Adrenal gland (tissue), 12 donors: ENCODE results near the gene GPR37L1. TPM values are rescaled to one million over a fixed set of nuclear protein-coding genes. Genes with fewer than 3 reads are reported as not detected.
A peak's percentile ranks its signal among the peaks of the same experiment; 100 is the strongest.
"Not testable (repeated sequence)": the region's sequence is repeated elsewhere in the genome, so short reads cannot be mapped to it uniquely, and the experiment has no call there.

Source experiments
- DNase-seq, 7 donors: peaks; one replicate each; pipeline ENCODE4 v3.0.0-alpha.2; 2019 to 2020
- H3K27ac ChIP-seq, 5 donors: fragments of 200-600 bp; sonication (generic) in 4 of 5; 1 replicate in 3 of 5; 2 replicates in 2 of 5; pipeline versions ENCODE4 v1.5.1 to v1.8.0; 2016 to 2020; ENCODE audit warnings: mild to moderate bottlenecking in 1 of 5
- H3K27me3 ChIP-seq: fragments of 200-600 bp; 2 replicates; pipeline ENCODE4 v1.8.0; 2021
- H3K36me3 ChIP-seq, 2 donors: fragments of 200-600 bp; replicated peaks in 1 of 2; 1 replicate in 1 of 2; 2 replicates in 1 of 2; pipeline versions ENCODE4 v1.5.1 to v1.8.0; 2018 to 2022
- H3K4me1 ChIP-seq, 2 donors: fragments of 200-600 bp; replicated peaks in 1 of 2; 1 replicate in 1 of 2; 2 replicates in 1 of 2; pipeline versions ENCODE4 v1.5.1 to v1.8.0; 2018 to 2021
- H3K4me3 ChIP-seq, 4 donors: fragments of 200-600 bp; sonication (generic) in 3 of 4; one replicate each; pipeline ENCODE4 v1.5.1; 2016 to 2018
- H3K9me3 ChIP-seq, 3 donors: fragments of 200-600 bp; sonication (generic) in 1 of 3; replicated peaks in 1 of 3; 1 replicate in 2 of 3; 2 replicates in 1 of 3; pipeline versions ENCODE4 v1.5.1 to v1.8.0; 2016 to 2021
- CTCF ChIP-seq, 6 experiments: fragments of 450-650 bp in 4 of 6; fragments of 200-600 bp in 2 of 6; sonication (generic) in 1 of 6; IDR thresholded peaks; 1 replicate in 5 of 6; 2 replicates in 1 of 6; pipeline versions ENCODE4 v1.5.1 to v1.8.0; 2016 to 2021; ENCODE audit warnings: antibody characterized with exemption in 6 of 6, mild to moderate bottlenecking in 2 of 6, moderate library complexity in 1 of 6
- POLR2A ChIP-seq, 2 donors: fragments of 450-650 bp; IDR thresholded peaks; one replicate each; pipeline ENCODE4 v1.6.1; 2017; ENCODE audit warnings: antibody characterized with exemption in 2 of 2, mild to moderate bottlenecking in 2 of 2, moderate library complexity in 1 of 2
- WGBS, 4 donors: extraction: QIAGEN DNeasy Blood & Tissue Kit in 2 of 4; methylation state at CpG; one replicate each; pipeline versions ENCODE4 v1.1.5 to v1.1.7; 2013 to 2017; 5-methylcytosine and 5-hydroxymethylcytosine counted together
- intact Hi-C, 2 donors: fragments of 100-400 bp; cut with DNase I; formaldehyde crosslinking; loops; one replicate each; pipeline versions ENCODE4 v1.14.1 to v1.15.0; 2022 to 2023
- polyA plus RNA-seq, 3 donors: library from polyadenylated mRNA; stranded (reverse); fragments of 200-250 nt in 2 of 3; fragments of 350-450 nt in 1 of 3; fragmentation: Illumina TruSeq in 1 of 3; extraction: RNeasy Lipid Tissue Mini Kit (QIAGEN cat#74804) in 1 of 3; gene quantifications; one replicate each; pipeline ENCODE4 v1.2.3, GENCODE V29; 2013 to 2014
- total RNA-seq, 9 donors: library from RNA; depleted of rRNA in 4 of 9; stranded (reverse); fragments of >200 nt in 4 of 9; fragments of 120-200 nt in 1 of 9; fragmentation: NEBNext Ultra II Directional in 1 of 9; extraction: Animal tissue kit (Norgen Biotek cat#: 25700) in 1 of 9; gene quantifications; one replicate each; pipeline versions ENCODE4 v1.1.0 to v1.2.4, GENCODE V29; 2013 to 2023
- donor health status: healthy with polysubstance abuse.
- donor health status: Bipolar disorder and iron deficiency.
- donor health status: DM: yes; HTN: yes; CAD: no.
- donor health status: DM: no; HTN: no; CAD: no.
- donor health status: DM: no; HTN: no; CAD: no.
- donor health status: DM: yes; HTN: yes; CAD: no.

The GPR37L1 gene
- total and polyA plus RNA-seq, 12 donors, result under 0.01 to 0.49 (median 0.24) TPM; not detected in 1

GRCh38 chr1:202106340-202107254 lies 16.1 kb upstream of the GPR37L1 start:
- no peaks in the 10 kb centered on the region for H3K27me3 ChIP-seq
- H3K27ac ChIP-seq, result peak overlapping the region; percentile 82 to 95 (median 92)
- WGBS, 4 donors, result 52 to 65% (median 59%) methylated on average over 9 to 10 of the region's 10 CpGs
- H3K36me3 ChIP-seq, result no peaks in the 10 kb centered on the region
- no peaks in the 10 kb centered on the region for H3K9me3 ChIP-seq
- H3K4me1 ChIP-seq, result peaks cover 30 to 31% of the 10 kb centered on the region in 2 donors
- TF ChIP-seq CTCF (IDR thresholded peaks at IDR 0.05), result no peak
- intact Hi-C loops, result no loop called here
- DNase-seq, result peak; percentile 70 to 85 (median 80)
- no peak overlapping the region for H3K4me3 ChIP-seq

GRCh38 chr1:202107321-202107761 lies 15.4 kb upstream of the GPR37L1 start:
- Histone ChIP-seq H3K4me1 (peaks cover 30 to 31% of the 10 kb centered on the region in 2 donors), H3K4me3 (no peak overlapping the region), H3K36me3 (no peaks in the 10 kb centered on the region), H3K27ac (peak overlapping the region; percentile 78 to 95 (median 92)), H3K9me3 (no peaks in the 10 kb centered on the region), H3K27me3 (no peaks in the 10 kb centered on the region)
- 35 to 40% (median 38%) methylated on average over 2 to 5 of the region's 5 CpGs; no CpG with 5 or more reads in 1 of the 4 donors for WGBS, 4 donors
- TF ChIP-seq CTCF (IDR thresholded peaks at IDR 0.05), result no peak
- no peak for TF ChIP-seq POLR2A (IDR thresholded peaks at IDR 0.05)
- DNase-seq, result peak; percentile 66 to 84 (median 80)
- intact Hi-C loops, result no loop called here

- no peaks in the 10 kb centered on the region for H3K36me3 ChIP-seq
- H3K9me3 ChIP-seq, result no peaks in the 10 kb centered on the region
- WGBS, 4 donors, result 37 to 46% (median 42%) methylated on average over 8 to 13 of the region's 13 CpGs
- H3K4me3 ChIP-seq, result no peak overlapping the region
- intact Hi-C loops, result no loop called here
- H3K4me1 ChIP-seq, result peaks cover 30 to 31% of the 10 kb centered on the region in 2 donors
- no peaks in the 10 kb centered on the region for H3K27me3 ChIP-seq
- H3K27ac ChIP-seq, result peak overlapping the region; percentile 78 to 95 (median 92)
- DNase-seq, result peak; percentile 83 to 95 (median 91)
- no peak for TF ChIP-seq POLR2A (IDR thresholded peaks at IDR 0.05)
Observed at GRCh38 chr1:202107801-202108731, 14.7 kb upstream of the GPR37L1 start.

- Histone ChIP-seq H3K27me3 (no peaks in the 10 kb centered on the region), H3K27ac (no peak overlapping the region), H3K4me3 (no peak overlapping the region), H3K4me1 (peaks cover 22 to 31% of the 10 kb centered on the region in 2 donors), H3K9me3 (no peaks in the 10 kb centered on the region), H3K36me3 (no peaks in the 10 kb centered on the region)
- 91 to 100% (median 92%) methylated on average over 3 of the region's 3 CpGs for WGBS, 4 donors
- intact Hi-C loops, result no loop called here
- no peak for DNase-seq
- TF ChIP-seq CTCF (IDR thresholded peaks at IDR 0.05), result no peak
- no peak for TF ChIP-seq POLR2A (IDR thresholded peaks at IDR 0.05)
Observed at GRCh38 chr1:202110977-202111376, 11.7 kb upstream of the GPR37L1 start.

GRCh38 chr1:202111589-202111988 lies 11.1 kb upstream of the GPR37L1 start:
- H3K27ac ChIP-seq, H3K36me3 ChIP-seq, intact Hi-C loops, H3K27me3 ChIP-seq, DNase-seq, H3K4me3 ChIP-seq, H3K9me3 ChIP-seq: not testable (repeated sequence)
- WGBS, 4 donors, result 88 to 92% (median 91%) methylated on average over 7 of the region's 7 CpGs
- peaks cover 16 to 25% of the 10 kb centered on the region in 2 donors for H3K4me1 ChIP-seq
